A549 treated with Hydrocortisone at 1 μM for 4 hours (cell line): ENCODE results near the gene UFSP1. TPM values are rescaled to one million over a fixed set of nuclear protein-coding genes. Genes with fewer than 3 reads are reported as not detected.

Experiments used
- total RNA-seq: library from RNA; stranded (reverse); fragments of 200-300 nt; extraction: Qiagen RNA extraction; gene quantifications from 5 replicates; pipeline ENCODE4 v1.2.3, GENCODE V29; 2022

Gene UFSP1
- 3.7 to 6.3 TPM (median 6.0 TPM) in 5 replicates for total RNA-seq

DNA sequence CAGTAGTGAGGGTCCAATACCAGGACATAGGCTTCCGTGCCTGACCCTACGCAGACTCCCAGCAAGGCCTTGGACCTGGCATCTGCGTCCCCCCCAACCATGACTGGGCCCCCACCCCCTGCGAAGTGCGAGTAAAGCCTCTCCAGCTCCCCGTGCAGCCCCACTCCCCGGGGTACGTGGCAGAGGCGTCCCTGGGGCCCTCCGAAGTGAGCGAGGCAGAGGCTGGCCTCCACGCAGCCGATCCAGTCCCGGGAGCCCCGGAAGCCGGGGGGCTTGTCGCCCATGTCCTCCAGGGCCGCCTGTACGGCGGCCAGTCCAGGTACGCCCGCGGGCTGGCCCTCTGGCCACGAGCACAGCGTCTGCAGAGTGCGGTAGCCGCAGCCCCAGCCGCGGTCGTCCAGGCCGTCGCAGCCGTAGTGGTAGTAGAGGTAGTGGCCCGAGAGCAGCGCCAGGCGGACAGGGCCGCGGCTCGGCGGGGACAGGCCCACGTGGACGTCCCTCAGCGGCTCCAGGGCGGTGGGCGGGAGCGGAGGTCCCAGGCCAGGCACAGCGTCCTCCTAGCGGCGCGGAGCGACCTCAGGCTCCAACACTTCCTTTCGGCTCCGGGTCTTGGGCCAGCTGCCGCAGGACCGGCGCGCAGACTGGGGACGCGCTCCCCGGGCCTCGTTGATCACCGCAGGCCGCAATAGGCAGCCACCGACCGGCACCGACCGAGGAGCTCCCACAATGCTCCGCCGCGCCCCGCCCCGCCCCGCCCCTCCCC, at the start of gene UFSP1:
Gene UFSP1, minus strand, starts transcription at position 728 of the 763 bp plus-strand sequence. Its CDS starts 444 bp downstream, at position 284.

DNA sequence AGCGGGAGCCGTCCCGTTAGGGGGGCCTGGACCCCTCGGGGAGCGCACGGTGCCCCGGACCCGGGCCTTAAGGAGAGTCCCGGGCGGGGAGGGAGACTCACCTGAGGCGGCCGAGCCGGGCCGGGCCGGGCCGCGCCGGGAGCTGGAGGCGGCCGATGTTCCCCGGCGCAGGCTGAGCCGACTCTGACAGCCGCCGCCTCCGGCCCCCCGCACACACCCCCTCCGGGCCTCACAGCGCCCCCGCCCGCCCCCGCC, 6.1 kb upstream of the UFSP1 start, which contains the start of gene ACHE:
Gene ACHE, minus strand, starts transcription at position 188 of the 255 bp plus-strand sequence. CDS start 1,656 bp downstream, outside the sequence.

DNA sequence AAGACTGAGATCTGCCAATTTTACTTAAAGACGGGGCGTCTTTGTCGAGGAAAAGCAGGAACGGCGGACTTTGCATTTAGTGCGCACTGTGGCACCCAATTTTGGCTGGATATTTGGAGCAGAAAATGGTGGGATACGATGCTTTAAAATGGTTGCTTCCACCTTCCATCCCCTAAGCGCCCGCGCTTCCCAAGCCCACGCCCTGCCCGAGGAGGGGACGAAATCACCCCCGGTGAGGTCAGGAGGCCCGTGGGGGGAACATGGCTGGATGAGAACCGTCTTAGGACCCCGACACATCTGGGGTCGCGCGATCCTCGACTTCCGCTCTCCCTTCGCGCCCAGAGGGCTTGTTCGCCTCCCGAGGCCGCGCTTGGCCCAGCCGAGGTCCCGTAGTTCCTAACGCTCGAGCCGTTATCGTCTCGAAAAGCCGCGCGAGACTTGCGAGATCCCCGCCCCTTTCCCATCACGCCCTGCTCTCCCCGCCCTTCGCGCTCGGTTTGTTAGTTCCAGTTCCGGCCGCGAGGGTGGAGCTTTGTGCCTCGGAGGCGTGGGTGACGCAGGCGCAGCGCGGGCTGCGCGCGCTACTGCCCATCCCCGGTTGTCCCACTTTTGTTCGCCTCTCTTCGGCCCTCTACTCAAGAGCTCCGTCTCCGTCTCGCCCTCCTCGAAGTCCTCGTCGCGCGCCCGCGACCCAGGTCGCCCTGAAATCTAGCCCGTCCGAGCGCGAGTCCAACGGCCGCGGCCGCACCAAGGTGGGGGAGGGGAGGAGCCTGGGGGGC, 14.7 kb downstream of the UFSP1 start, which contains the start of gene SRRT:
Gene SRRT, plus strand, starts transcription at position 527 of the 779 bp plus-strand sequence. CDS start 488 bp downstream, outside the sequence.

DNA sequence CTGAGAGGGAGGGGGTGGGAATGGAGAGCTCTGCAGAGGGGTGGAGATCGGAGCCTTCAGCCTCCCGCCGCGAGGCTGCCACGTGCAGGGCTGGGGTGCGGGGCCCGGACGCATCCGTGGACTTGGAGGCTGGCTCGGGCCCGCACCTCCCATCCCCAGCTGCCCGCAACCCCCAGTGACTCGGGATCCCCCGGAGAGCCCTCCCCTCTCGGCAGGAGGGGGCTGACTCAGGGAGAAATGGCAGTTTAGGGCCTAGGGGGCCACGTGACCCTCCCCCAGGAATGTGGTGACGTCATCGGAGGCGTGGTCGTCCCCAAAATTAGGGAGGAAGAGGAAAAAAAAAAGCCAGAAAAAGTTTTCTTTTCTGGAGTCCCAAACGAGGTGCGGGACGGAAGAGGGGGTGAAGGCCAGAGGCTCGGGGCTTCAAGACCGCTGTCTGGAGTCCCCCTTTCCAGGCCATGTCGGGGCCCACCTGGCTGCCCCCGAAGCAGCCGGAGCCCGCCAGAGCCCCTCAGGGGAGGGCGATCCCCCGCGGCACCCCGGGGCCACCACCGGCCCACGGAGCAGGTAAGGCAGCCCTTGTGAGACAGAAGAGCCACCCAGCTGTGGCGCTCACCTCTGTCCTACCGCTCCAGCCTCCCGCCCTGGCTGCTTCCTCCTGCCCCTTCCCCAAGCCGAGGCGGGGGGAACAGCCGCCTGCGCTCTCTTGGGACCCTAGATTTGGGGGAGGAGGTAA, 22.3 kb downstream of the UFSP1 start, which contains the start of gene TRIP6:
Gene TRIP6, plus strand, starts transcription at position 348 of the 736 bp plus-strand sequence. Its CDS starts 111 bp downstream, at position 459.

GRCh38 chr7:100852048-100852872, 37.3 kb downstream of the UFSP1 start, which contains the start of gene SLC12A9:
TSS of gene SLC12A9 (plus strand) at chr7:100852713. CDS start at chr7:100854198, 1,485 bp downstream.

Other genes with a start within 250 kb of the UFSP1 start
- 2.0 to 2.4 TPM (median 2.1 TPM) in 5 replicates for gene TFR2, start 248.2 kb downstream of the UFSP1 start, total RNA-seq
- gene ACTL6B, start 233.3 kb downstream of the UFSP1 start, total RNA-seq, result not detected in 5 replicates
- gene GNB2, start 216.0 kb downstream of the UFSP1 start, total RNA-seq, result 194 to 257 TPM (median 243 TPM) in 5 replicates
- gene GIGYF1, start 195.5 kb downstream of the UFSP1 start, total RNA-seq, result 14.9 to 18.4 TPM (median 16.5 TPM) in 5 replicates
- gene POP7, start 183.6 kb downstream of the UFSP1 start, total RNA-seq, result 65.5 to 91.5 TPM (median 89.7 TPM) in 5 replicates
- not detected in 5 replicates for gene EPO, start 169.2 kb downstream of the UFSP1 start, total RNA-seq
- not detected in 5 replicates for gene ZAN, start 156.1 kb downstream of the UFSP1 start, total RNA-seq
- 38.1 to 45.9 TPM (median 42.2 TPM) in 5 replicates for gene EPHB4, start 62.2 kb downstream of the UFSP1 start, total RNA-seq
- 14.1 to 16.1 TPM (median 14.7 TPM) in 5 replicates for gene SLC12A9, start 37.0 kb downstream of the UFSP1 start, total RNA-seq
- 43.8 to 55.0 TPM (median 51.5 TPM) in 5 replicates for gene TRIP6, start 22.3 kb downstream of the UFSP1 start, total RNA-seq
- gene SRRT, start 14.6 kb downstream of the UFSP1 start, total RNA-seq, result 127 to 136 TPM (median 132 TPM) in 5 replicates
- 2.4 to 3.2 TPM (median 3.0 TPM) in 5 replicates for gene ACHE, start 6.2 kb upstream of the UFSP1 start, total RNA-seq
- 13.5 to 23.7 TPM (median 20.2 TPM) in 5 replicates for gene MUC3A, start 59.8 kb upstream of the UFSP1 start, total RNA-seq
- gene MUC12, start 79.8 kb upstream of the UFSP1 start, total RNA-seq, result 12.6 to 23.9 TPM (median 19.6 TPM) in 5 replicates
- gene MUC17, start 130.4 kb upstream of the UFSP1 start, total RNA-seq, result 0.01 to 0.02 TPM (median 0.02 TPM) in 5 replicates
- gene TRIM56, start 195.8 kb upstream of the UFSP1 start, total RNA-seq, result 12.0 to 16.2 TPM (median 15.0 TPM) in 5 replicates
- gene SERPINE1, start 237.4 kb upstream of the UFSP1 start, total RNA-seq, result 1,637 to 2,046 TPM (median 1,903 TPM) in 5 replicates